PFSK-1 (cell line): ENCODE measurements around the gene LIPT2.

ENCODE experiments used
- POLR2AphosphoS5 ChIP-seq: IDR thresholded peaks from 2 replicates; pipeline ENCODE4 v1.6.1; 2012; ENCODE audit warnings: low read depth, mild to moderate bottlenecking, control low read depth, low read length, moderate library complexity
- REST ChIP-seq, 2 experiments: IDR thresholded peaks; 2 replicates each; pipeline versions ENCODE4 v1.6.1 to v1.8.0; 2011 to 2012; ENCODE audit warnings: low read depth in 2 of 2, low read length in 2 of 2, control low read depth in 1 of 2, inconsistent platforms in 1 of 2, mild to moderate bottlenecking in 1 of 2, moderate library complexity in 1 of 2; ENCODE audit not compliant: insufficient read depth in 1 of 2
- SIN3A ChIP-seq: IDR thresholded peaks from 2 replicates; pipeline ENCODE4 v1.6.1; 2012; ENCODE audit warnings: mild to moderate bottlenecking, low read length, moderate library complexity, borderline replicate concordance; ENCODE audit not compliant: insufficient read depth
- TAF1 ChIP-seq: IDR thresholded peaks from 2 replicates; pipeline ENCODE4 v1.6.1; 2012; ENCODE audit warnings: low read length, control low read depth, borderline replicate concordance; ENCODE audit not compliant: insufficient read depth

- no peak for TF ChIP-seq TAF1
- TF ChIP-seq POLR2AphosphoS5, result no peak
- no peak for TF ChIP-seq REST (IDR thresholded peaks at IDR 0.05; ENCODE audit: insufficient read depth in 1 of 2, low read depth in 2 of 2, low read length in 2 of 2)
- no peak for TF ChIP-seq SIN3A
Observed at GRCh38 chr11:74468058-74468457, 25.5 kb downstream of the LIPT2 start.
